Vagina (tissue), 2 donors: ENCODE measurements around the gene DIRAS2. TPM values are rescaled to one million over a fixed set of nuclear protein-coding genes. Genes with fewer than 3 reads are reported as not detected.
"Not testable (repeated sequence)": the region's sequence is repeated elsewhere in the genome, so short reads cannot be mapped to it uniquely, and the experiment has no call there.

Experiments used
- DNase-seq, 2 donors: peaks; one replicate each; pipeline ENCODE4 v3.0.0-alpha.2; 2017; ENCODE audit errors: extremely low spot score in 2 of 2
- H3K27ac ChIP-seq: fragments of 200-600 bp; sonication (generic); one replicate; pipeline ENCODE4 v1.5.1; 2019
- H3K27me3 ChIP-seq: fragments of 200-600 bp; sonication (generic); one replicate; pipeline ENCODE4 v1.5.1; 2019
- H3K36me3 ChIP-seq, 2 donors: fragments of 200-600 bp; sonication (generic); one replicate each; pipeline ENCODE4 v1.5.1; 2017 to 2019
- H3K4me1 ChIP-seq: fragments of 200-600 bp; sonication (generic); one replicate; pipeline ENCODE4 v1.5.1; 2019
- H3K4me3 ChIP-seq, 2 donors: fragments of 200-600 bp; sonication (generic); 1 replicate in 1 of 2; 2 replicates in 1 of 2; pipeline ENCODE4 v1.5.1; 2016 to 2019
- H3K9me3 ChIP-seq: fragments of 200-600 bp; sonication (generic); one replicate; pipeline ENCODE4 v1.5.1; 2019
- CTCF ChIP-seq, 3 experiments: fragments of 450-650 bp in 2 of 3; fragments of 200-600 bp in 1 of 3; sonication (generic) in 1 of 3; IDR thresholded peaks; one replicate each; pipeline ENCODE4 v1.5.1; 2017 to 2019; ENCODE audit warnings: antibody characterized with exemption in 3 of 3, mild to moderate bottlenecking in 2 of 3, moderate library complexity in 2 of 3
- POLR2A ChIP-seq, 2 donors: fragments of 450-650 bp; IDR thresholded peaks; one replicate each; pipeline ENCODE4 v1.6.1; 2017; ENCODE audit warnings: antibody characterized with exemption in 2 of 2, mild to moderate bottlenecking in 2 of 2, moderate library complexity in 2 of 2
- POLR2AphosphoS5 ChIP-seq, 2 donors: sonication (generic); formaldehyde crosslinking; IDR thresholded peaks; one replicate each; pipeline ENCODE4 v1.9.0; 2017; ENCODE audit warnings: antibody characterized with exemption in 2 of 2, mild to moderate bottlenecking in 2 of 2, low read depth in 1 of 2; ENCODE audit not compliant: insufficient read depth in 1 of 2
- intact Hi-C: fragments of 100-400 bp; cut with DNase I; formaldehyde crosslinking; loops from one replicate; pipeline ENCODE4 v1.15.1; 2023
- total RNA-seq: library from RNA; depleted of rRNA; stranded (reverse); fragments of >200 nt; gene quantifications from one replicate; pipeline ENCODE4 v1.2.3, GENCODE V29; 2016

Gene DIRAS2
- total RNA-seq, 1 donor from 2014 or later, result not detected

DNA sequence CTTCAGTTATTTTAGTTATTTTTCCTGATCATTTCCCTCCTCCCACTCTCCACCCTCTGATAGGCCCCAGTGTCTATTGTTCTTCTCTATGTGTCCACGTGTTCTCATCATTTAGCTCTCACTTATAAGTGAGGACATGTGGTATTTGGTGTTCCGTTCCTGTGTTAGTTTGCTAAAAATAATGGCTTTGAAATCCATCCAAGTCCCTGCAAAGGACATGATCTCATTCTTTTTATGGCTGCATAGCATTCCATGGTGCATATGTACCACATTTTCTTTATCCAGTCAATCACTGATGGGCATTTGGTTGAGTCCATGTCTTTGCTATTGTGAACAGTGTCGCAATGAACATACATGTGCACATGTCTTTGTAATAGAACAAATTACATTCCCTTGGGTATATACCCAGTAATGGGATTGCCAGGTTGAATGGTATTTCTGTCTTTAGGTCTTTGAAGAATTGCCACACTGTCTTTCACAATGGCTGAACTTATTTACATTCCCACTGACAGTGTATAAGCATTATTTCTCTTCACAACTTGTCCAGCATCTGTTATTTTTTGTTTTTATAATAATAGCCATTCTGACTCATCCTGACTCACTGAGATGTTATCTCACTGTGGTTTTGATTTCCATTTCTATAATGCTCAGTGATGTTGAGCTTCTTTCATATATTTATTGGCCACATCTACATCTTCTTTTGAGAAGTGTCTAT is 17.2 kb upstream of the DIRAS2 start:
- H3K4me1 ChIP-seq, result no peaks in the 10 kb centered on the region
- no peaks in the 10 kb centered on the region for H3K36me3 ChIP-seq
- no peak for DNase-seq
- H3K4me3 ChIP-seq, result no peak overlapping the region
- intact Hi-C loops, result no loop called here
- TF ChIP-seq POLR2AphosphoS5 (IDR thresholded peaks at IDR 0.05; ENCODE audit: insufficient read depth in 1 of 2, low read depth in 1 of 2), result no peak
- H3K9me3 ChIP-seq, result no peaks in the 10 kb centered on the region
- H3K27ac ChIP-seq, result no peak overlapping the region
- no peaks in the 10 kb centered on the region for H3K27me3 ChIP-seq

GRCh38 chr9:90658783-90659182 is 16.2 kb upstream of the DIRAS2 start:
- TF ChIP-seq POLR2A (IDR thresholded peaks at IDR 0.05), result no peak
- no peak for TF ChIP-seq CTCF (IDR thresholded peaks at IDR 0.05)
- no peak for TF ChIP-seq POLR2AphosphoS5 (IDR thresholded peaks at IDR 0.05; ENCODE audit: insufficient read depth in 1 of 2, low read depth in 1 of 2)
- no peak for DNase-seq
- Histone ChIP-seq H3K4me1 (no peaks in the 10 kb centered on the region), H3K4me3 (no peak overlapping the region), H3K9me3 (no peaks in the 10 kb centered on the region), H3K27me3 (no peaks in the 10 kb centered on the region), H3K27ac (no peak overlapping the region), H3K36me3 (no peaks in the 10 kb centered on the region)
- intact Hi-C loops, result no loop called here

- Histone ChIP-seq H3K4me3 (no peak overlapping the region), H3K9me3 (no peaks in the 10 kb centered on the region), H3K4me1 (no peaks in the 10 kb centered on the region), H3K27ac (no peak overlapping the region), H3K36me3 (no peaks in the 10 kb centered on the region), H3K27me3 (no peaks in the 10 kb centered on the region)
- DNase-seq, result no peak
- intact Hi-C loops, result no loop called here
- TF ChIP-seq CTCF (IDR thresholded peaks at IDR 0.05) (no peak), POLR2A (IDR thresholded peaks at IDR 0.05) (no peak), POLR2AphosphoS5 (IDR thresholded peaks at IDR 0.05; ENCODE audit: insufficient read depth in 1 of 2, low read depth in 1 of 2) (no peak)
Measured at GRCh38 chr9:90658181-90658580, 15.6 kb upstream of the DIRAS2 start.

GRCh38 chr9:90656876-90657275 is 14.3 kb upstream of the DIRAS2 start:
- intact Hi-C loops, DNase-seq: not testable (repeated sequence)

DNA sequence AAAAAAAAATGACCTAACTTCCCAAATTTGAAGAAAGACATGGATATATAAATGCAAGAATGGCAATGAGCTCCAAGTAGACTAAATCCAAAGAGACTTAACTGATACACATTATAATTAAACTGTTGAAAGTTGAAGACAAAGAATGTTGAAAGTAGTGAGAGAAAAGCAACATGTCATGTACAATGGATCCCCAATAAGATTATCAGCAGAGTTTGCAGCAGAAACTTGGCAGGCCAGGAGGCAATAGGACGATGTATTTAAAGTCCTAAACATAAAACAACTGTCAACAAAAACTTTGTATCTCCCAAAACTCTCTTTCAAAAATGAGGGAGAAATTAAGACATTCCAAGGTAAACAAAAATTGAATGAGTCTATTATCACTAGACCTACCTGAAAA is 8.6 kb upstream of the DIRAS2 start:
- H3K27ac ChIP-seq, result no peak overlapping the region
- TF ChIP-seq POLR2AphosphoS5 (IDR thresholded peaks at IDR 0.05; ENCODE audit: insufficient read depth in 1 of 2, low read depth in 1 of 2) (no peak), CTCF (IDR thresholded peaks at IDR 0.05) (no peak), POLR2A (IDR thresholded peaks at IDR 0.05) (no peak)
- H3K36me3 ChIP-seq, result no peaks in the 10 kb centered on the region
- intact Hi-C loops, result no loop called here
- H3K4me1 ChIP-seq, result no peaks in the 10 kb centered on the region
- H3K27me3 ChIP-seq, result no peaks in the 10 kb centered on the region
- H3K4me3 ChIP-seq, result no peak overlapping the region
- DNase-seq, result no peak
- H3K9me3 ChIP-seq, result no peaks in the 10 kb centered on the region

More at GRCh38 chr9:90656876-90657275, 14.3 kb upstream of the DIRAS2 start:
- H3K4me1 ChIP-seq, H3K36me3 ChIP-seq, H3K27ac ChIP-seq, H3K4me3 ChIP-seq, H3K9me3 ChIP-seq, H3K27me3 ChIP-seq: not testable (repeated sequence)

- intact Hi-C loops, result no loop called here
- H3K27me3 ChIP-seq, result no peaks in the 10 kb centered on the region
- H3K9me3 ChIP-seq, result no peaks in the 10 kb centered on the region
- peaks cover 4% of the 10 kb centered on the region for H3K4me1 ChIP-seq
- no peaks in the 10 kb centered on the region for H3K36me3 ChIP-seq
- H3K4me3 ChIP-seq, result no peak overlapping the region
- TF ChIP-seq CTCF (IDR thresholded peaks at IDR 0.05) (no peak), POLR2A (IDR thresholded peaks at IDR 0.05) (no peak), POLR2AphosphoS5 (IDR thresholded peaks at IDR 0.05; ENCODE audit: insufficient read depth in 1 of 2, low read depth in 1 of 2) (no peak)
- DNase-seq, result no peak
- no peak overlapping the region for H3K27ac ChIP-seq
Measured at GRCh38 chr9:90647843-90648242, 5.2 kb upstream of the DIRAS2 start.
